Measurements from ENCODE around the gene TRIM52. TPM values are rescaled to one million over a fixed set of nuclear protein-coding genes. Genes with fewer than 3 reads are reported as not detected.

The TRIM52 gene
- total RNA-seq, 1 donor from 2014 or later: 10.4 TPM

GRCh38 chr5:181243018-181243563, 17.9 kb downstream of the TRIM52 start:
- Mint-ChIP-seq H3K4me3 (ENCODE audit: unreplicated experiment) (peak overlapping the region; percentile 99), H3K27ac (ENCODE audit: unreplicated experiment) (peak overlapping the region; percentile 98), H3K9me3 (ENCODE audit: unreplicated experiment) (no peaks in the 10 kb centered on the region), H3K27me3 (ENCODE audit: unreplicated experiment) (peaks cover 20% of the 10 kb centered on the region), H3K36me3 (ENCODE audit: low read depth, unreplicated experiment) (peaks cover 42% of the 10 kb centered on the region), H3K4me1 (ENCODE audit: unreplicated experiment) (peaks cover 47% of the 10 kb centered on the region)
- peak; percentile 20 for DNase-seq (ENCODE audit: low spot score)
- no peak for TF ChIP-seq CTCF (IDR thresholded peaks at IDR 0.05; ENCODE audit: unreplicated experiment)

- no peak for TF ChIP-seq CTCF (IDR thresholded peaks at IDR 0.05; ENCODE audit: unreplicated experiment)
- peak overlapping the region; percentile 98 for H3K27ac Mint-ChIP-seq (ENCODE audit: unreplicated experiment)
- H3K36me3 Mint-ChIP-seq (ENCODE audit: low read depth, unreplicated experiment): peaks cover 49% of the 10 kb centered on the region
- DNase-seq (ENCODE audit: low spot score): no peak
- H3K27me3 Mint-ChIP-seq (ENCODE audit: unreplicated experiment): peaks cover 18% of the 10 kb centered on the region
- peaks cover 39% of the 10 kb centered on the region for H3K4me1 Mint-ChIP-seq (ENCODE audit: unreplicated experiment)
- H3K4me3 Mint-ChIP-seq (ENCODE audit: unreplicated experiment): peak overlapping the region; percentile 99
- no peaks in the 10 kb centered on the region for H3K9me3 Mint-ChIP-seq (ENCODE audit: unreplicated experiment)
Observed at GRCh38 chr5:181242031-181242451, 18.9 kb downstream of the TRIM52 start.

GRCh38 chr5:181241393-181241975, 19.5 kb downstream of the TRIM52 start:
- peak overlapping the region; percentile 98 for H3K27ac Mint-ChIP-seq (ENCODE audit: unreplicated experiment)
- peaks cover 39% of the 10 kb centered on the region for H3K4me1 Mint-ChIP-seq (ENCODE audit: unreplicated experiment)
- TF ChIP-seq CTCF (IDR thresholded peaks at IDR 0.05; ENCODE audit: unreplicated experiment): no peak
- H3K9me3 Mint-ChIP-seq (ENCODE audit: unreplicated experiment): no peaks in the 10 kb centered on the region
- peak overlapping the region; percentile 99 for H3K4me3 Mint-ChIP-seq (ENCODE audit: unreplicated experiment)
- peaks cover 18% of the 10 kb centered on the region for H3K27me3 Mint-ChIP-seq (ENCODE audit: unreplicated experiment)
- H3K36me3 Mint-ChIP-seq (ENCODE audit: low read depth, unreplicated experiment): peaks cover 53% of the 10 kb centered on the region
- DNase-seq (ENCODE audit: low spot score): no peak

GRCh38 chr5:181239062-181239663, 21.8 kb downstream of the TRIM52 start:
- H3K4me3 Mint-ChIP-seq (ENCODE audit: unreplicated experiment): peak overlapping the region; percentile 63

More at GRCh38 chr5:181239062-181239663, 21.8 kb downstream of the TRIM52 start:
- peaks cover 55% of the 10 kb centered on the region for H3K36me3 Mint-ChIP-seq (ENCODE audit: low read depth, unreplicated experiment)
- TF ChIP-seq CTCF (IDR thresholded peaks at IDR 0.05; ENCODE audit: unreplicated experiment): no peak
- H3K9me3 Mint-ChIP-seq (ENCODE audit: unreplicated experiment): no peaks in the 10 kb centered on the region
- H3K27me3 Mint-ChIP-seq (ENCODE audit: unreplicated experiment): peaks cover 13% of the 10 kb centered on the region
- H3K27ac Mint-ChIP-seq (ENCODE audit: unreplicated experiment): no peak overlapping the region
- DNase-seq (ENCODE audit: low spot score): no peak
- peaks cover 21% of the 10 kb centered on the region for H3K4me1 Mint-ChIP-seq (ENCODE audit: unreplicated experiment)

All from endothelial cell (in vitro differentiated cells).